Smooth muscle cell (in vitro differentiated cells): Measurements from ENCODE around the gene NSUN5. TPM values are rescaled to one million over a fixed set of nuclear protein-coding genes. Genes with fewer than 3 reads are reported as not detected.

Source experiments
- DNase-seq: peaks from one replicate; lab custom pipeline; 2025; ENCODE audit not compliant: unreplicated experiment; lab: John Stamatoyannopoulos, UW
- H2AFZ ChIP-seq: fragments of 200-600 bp; sonication (generic); 2 replicates; pipeline ENCODE4 v1.6.0; 2016; ENCODE audit warnings: antibody characterized with exemption, low read depth, mild to moderate bottlenecking
- H3F3A ChIP-seq: fragments of 200-600 bp; sonication (generic); 2 replicates; pipeline ENCODE4 v1.6.0; 2017; ENCODE audit warnings: antibody characterized with exemption, low read depth
- H3K27ac ChIP-seq: fragments of 200-600 bp; sonication (generic); 2 replicates; pipeline ENCODE4 v1.5.1; 2016; ENCODE audit warnings: low read depth, mild to moderate bottlenecking
- H3K27me3 ChIP-seq: fragments of 200-600 bp; sonication (generic); 2 replicates; pipeline ENCODE4 v1.6.1; 2016; ENCODE audit warnings: low read depth, mild to moderate bottlenecking
- H3K36me3 ChIP-seq: fragments of 200-600 bp; sonication (generic); 2 replicates; pipeline ENCODE4 v1.5.1; 2016; ENCODE audit warnings: low read depth
- H3K4me1 ChIP-seq: fragments of 200-600 bp; sonication (generic); 2 replicates; pipeline ENCODE4 v1.5.1; 2016; ENCODE audit warnings: low read depth
- H3K4me2 ChIP-seq: fragments of 200-600 bp; sonication (generic); 2 replicates; pipeline ENCODE4 v1.6.0; 2016; ENCODE audit warnings: mild to moderate bottlenecking
- H3K4me3 ChIP-seq: fragments of 200-600 bp; sonication (generic); 2 replicates; pipeline ENCODE4 v1.5.1; 2016; ENCODE audit warnings: mild to moderate bottlenecking
- H3K79me2 ChIP-seq: fragments of 200-600 bp; sonication (generic); 2 replicates; pipeline ENCODE4 v1.6.0; 2016; ENCODE audit warnings: low read depth, mild to moderate bottlenecking
- H3K9ac ChIP-seq: fragments of 200-600 bp; sonication (generic); 2 replicates; pipeline ENCODE4 v1.6.0; 2016; ENCODE audit warnings: low read depth
- H3K9me3 ChIP-seq: fragments of 200-600 bp; sonication (generic); replicated peaks from 2 replicates; pipeline ENCODE4 v1.5.1; 2016; ENCODE audit warnings: low read depth
- H4K20me1 ChIP-seq: fragments of 200-600 bp; sonication (generic); 2 replicates; pipeline ENCODE4 v1.6.0; 2016; ENCODE audit warnings: low read depth
- WGBS: methylation state at CpG from one replicate; pipeline ENCODE4 v1.1.7; 2016; ENCODE audit warnings: low lambda C conversion rate; 5-methylcytosine and 5-hydroxymethylcytosine counted together
- polyA plus RNA-seq: library from polyadenylated mRNA; unstranded; fragments of >200 nt; fragmentation: Nextera tagmentation; extraction: Ambion mirVana; gene quantifications from 2 replicates; pipeline ENCODE4 v1.2.1, GENCODE V29; 2016
- total RNA-seq: library from RNA; depleted of rRNA; stranded (reverse); fragments of >200 nt; gene quantifications from 2 replicates; pipeline ENCODE4 v1.2.3, GENCODE V29; 2014
- TF ChIP-seq, protein P1 (sequence below): fragments of 200-600 bp; sonication (generic); IDR thresholded peaks from 2 replicates; pipeline ENCODE4 v1.5.1; 2017; ENCODE audit warnings: borderline replicate concordance, mild to moderate bottlenecking, antibody characterized with exemption; ENCODE audit not compliant: insufficient read depth, poor library complexity, severe bottlenecking

NSUN5 gene
- total and polyA plus RNA-seq, 2 experiments from 2014 or later: 25.2 to 38.1 TPM

DNA sequence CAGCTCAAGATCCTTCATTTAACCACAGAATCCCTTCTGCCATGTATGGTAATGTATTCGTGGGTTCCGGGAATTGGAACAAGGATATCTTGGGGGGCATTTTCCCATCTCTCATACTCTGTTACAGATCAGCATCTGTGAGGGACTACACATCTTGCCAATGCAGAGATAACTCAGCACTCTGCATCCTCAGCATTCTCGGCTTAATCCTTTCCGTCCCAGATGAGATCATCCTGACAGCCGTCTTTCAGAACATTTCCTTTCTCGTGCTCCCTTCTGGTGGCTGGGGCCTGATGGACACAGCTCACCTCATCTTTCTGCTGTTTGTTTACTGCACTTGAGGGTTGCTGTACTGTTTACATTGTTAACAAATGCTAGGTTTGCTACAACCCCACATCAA lies 44.6 kb upstream of the NSUN5 start:
- WGBS: 46% methylated on average over 6 of the region's 6 CpGs
- Histone ChIP-seq H3K36me3 (no peaks in the 10 kb centered on the region), H2AFZ (no peak overlapping the region), H3K4me1 (no peaks in the 10 kb centered on the region), H3K79me2 (no peaks in the 10 kb centered on the region), H3F3A (no peaks in the 10 kb centered on the region), H3K27ac (no peak overlapping the region), H3K9me3 (no peaks in the 10 kb centered on the region), H4K20me1 (no peaks in the 10 kb centered on the region), H3K4me3 (no peak overlapping the region), H3K4me2 (no peak overlapping the region), H3K9ac (no peak overlapping the region), H3K27me3 (no peaks in the 10 kb centered on the region)
- TF ChIP-seq, protein P1, sequence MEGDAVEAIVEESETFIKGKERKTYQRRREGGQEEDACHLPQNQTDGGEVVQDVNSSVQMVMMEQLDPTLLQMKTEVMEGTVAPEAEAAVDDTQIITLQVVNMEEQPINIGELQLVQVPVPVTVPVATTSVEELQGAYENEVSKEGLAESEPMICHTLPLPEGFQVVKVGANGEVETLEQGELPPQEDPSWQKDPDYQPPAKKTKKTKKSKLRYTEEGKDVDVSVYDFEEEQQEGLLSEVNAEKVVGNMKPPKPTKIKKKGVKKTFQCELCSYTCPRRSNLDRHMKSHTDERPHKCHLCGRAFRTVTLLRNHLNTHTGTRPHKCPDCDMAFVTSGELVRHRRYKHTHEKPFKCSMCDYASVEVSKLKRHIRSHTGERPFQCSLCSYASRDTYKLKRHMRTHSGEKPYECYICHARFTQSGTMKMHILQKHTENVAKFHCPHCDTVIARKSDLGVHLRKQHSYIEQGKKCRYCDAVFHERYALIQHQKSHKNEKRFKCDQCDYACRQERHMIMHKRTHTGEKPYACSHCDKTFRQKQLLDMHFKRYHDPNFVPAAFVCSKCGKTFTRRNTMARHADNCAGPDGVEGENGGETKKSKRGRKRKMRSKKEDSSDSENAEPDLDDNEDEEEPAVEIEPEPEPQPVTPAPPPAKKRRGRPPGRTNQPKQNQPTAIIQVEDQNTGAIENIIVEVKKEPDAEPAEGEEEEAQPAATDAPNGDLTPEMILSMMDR: no peak
- no peak for DNase-seq

DNA sequence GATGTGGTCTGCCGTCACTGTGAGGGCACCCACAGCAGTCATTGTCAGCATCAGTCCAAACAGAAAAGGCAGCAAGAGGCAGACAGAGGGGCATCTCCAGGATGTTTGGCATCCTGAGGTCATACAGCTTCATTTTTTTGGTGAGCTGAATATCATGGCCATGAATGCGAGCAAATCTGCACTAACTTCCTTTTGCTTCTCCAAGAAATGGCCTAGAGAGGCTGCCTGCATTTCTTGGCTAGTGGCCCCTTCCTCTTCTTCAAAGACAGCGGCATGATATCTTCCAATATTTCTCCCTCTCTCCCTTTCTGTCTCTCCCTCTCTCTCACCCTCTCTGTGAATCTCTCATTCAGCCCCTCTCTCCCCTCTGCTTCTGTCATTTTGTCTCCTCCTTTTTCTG lies 44.2 kb upstream of the NSUN5 start:
- no peak overlapping the region for H2AFZ ChIP-seq
- H3K9me3 ChIP-seq: no peaks in the 10 kb centered on the region
- no peaks in the 10 kb centered on the region for H3K79me2 ChIP-seq
- no peaks in the 10 kb centered on the region for H3K4me1 ChIP-seq
- H3K36me3 ChIP-seq: no peaks in the 10 kb centered on the region
- no peak overlapping the region for H3K4me3 ChIP-seq
- TF ChIP-seq, protein P1: no peak
- 93% methylated on average over 3 of the region's 3 CpGs for WGBS
- no peaks in the 10 kb centered on the region for H3K27me3 ChIP-seq
- H3K27ac ChIP-seq: no peak overlapping the region
- no peaks in the 10 kb centered on the region for H3F3A ChIP-seq
- no peak overlapping the region for H3K4me2 ChIP-seq
- H4K20me1 ChIP-seq: no peaks in the 10 kb centered on the region
- no peak overlapping the region for H3K9ac ChIP-seq
- no peak for DNase-seq

GRCh38 chr7:73351447-73352167 lies 43.0 kb upstream of the NSUN5 start:
- Histone ChIP-seq H3K4me2 (no peak overlapping the region), H3K36me3 (no peaks in the 10 kb centered on the region), H3K9me3 (no peaks in the 10 kb centered on the region), H3K79me2 (no peaks in the 10 kb centered on the region), H3K9ac (no peak overlapping the region), H4K20me1 (no peaks in the 10 kb centered on the region), H3K4me3 (no peak overlapping the region), H3K4me1 (no peaks in the 10 kb centered on the region), H3K27me3 (no peaks in the 10 kb centered on the region), H3K27ac (no peak overlapping the region), H3F3A (no peaks in the 10 kb centered on the region), H2AFZ (no peak overlapping the region)
- DNase-seq: no peak
- 64% methylated on average over 6 of the region's 6 CpGs for WGBS
- TF ChIP-seq, protein P1: no peak
